ENCODE results near the gene DNAAF8.

DNA sequence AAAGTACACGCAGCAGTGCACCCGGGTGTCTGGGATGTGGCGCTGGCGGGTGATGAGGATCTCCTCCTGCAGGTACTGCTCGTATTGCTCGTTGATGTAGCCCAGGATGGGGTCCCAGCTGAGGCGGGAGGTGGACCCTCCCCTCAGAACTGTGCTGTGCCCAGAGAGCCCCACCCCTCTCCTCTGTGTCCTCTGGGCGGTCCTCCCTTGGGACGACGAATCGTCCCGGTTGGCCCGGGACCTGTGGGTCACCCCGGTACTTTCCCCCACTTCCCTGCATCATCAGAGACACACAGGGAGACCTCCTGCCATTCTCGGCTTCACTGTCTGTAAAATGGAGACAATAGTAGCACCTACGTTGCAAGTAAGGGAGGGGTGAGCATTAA, 49.6 kb downstream of the DNAAF8 start:
- TF ChIP-seq, protein P1, sequence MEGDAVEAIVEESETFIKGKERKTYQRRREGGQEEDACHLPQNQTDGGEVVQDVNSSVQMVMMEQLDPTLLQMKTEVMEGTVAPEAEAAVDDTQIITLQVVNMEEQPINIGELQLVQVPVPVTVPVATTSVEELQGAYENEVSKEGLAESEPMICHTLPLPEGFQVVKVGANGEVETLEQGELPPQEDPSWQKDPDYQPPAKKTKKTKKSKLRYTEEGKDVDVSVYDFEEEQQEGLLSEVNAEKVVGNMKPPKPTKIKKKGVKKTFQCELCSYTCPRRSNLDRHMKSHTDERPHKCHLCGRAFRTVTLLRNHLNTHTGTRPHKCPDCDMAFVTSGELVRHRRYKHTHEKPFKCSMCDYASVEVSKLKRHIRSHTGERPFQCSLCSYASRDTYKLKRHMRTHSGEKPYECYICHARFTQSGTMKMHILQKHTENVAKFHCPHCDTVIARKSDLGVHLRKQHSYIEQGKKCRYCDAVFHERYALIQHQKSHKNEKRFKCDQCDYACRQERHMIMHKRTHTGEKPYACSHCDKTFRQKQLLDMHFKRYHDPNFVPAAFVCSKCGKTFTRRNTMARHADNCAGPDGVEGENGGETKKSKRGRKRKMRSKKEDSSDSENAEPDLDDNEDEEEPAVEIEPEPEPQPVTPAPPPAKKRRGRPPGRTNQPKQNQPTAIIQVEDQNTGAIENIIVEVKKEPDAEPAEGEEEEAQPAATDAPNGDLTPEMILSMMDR (conservative IDR thresholded peaks at IDR 0.05; ENCODE audit: low read depth, low read length), result no peak
- TF ChIP-seq EZH2phosphoT487 (IDR thresholded peaks at IDR 0.05; ENCODE audit: borderline replicate concordance, low read length), result no peak
